Suprapubic skin (tissue), 3 donors: ENCODE data around the gene ATF1.

Experiments used
- POLR2AphosphoS5 ChIP-seq, 3 donors: sonication (generic); formaldehyde crosslinking; IDR thresholded peaks; one replicate each; pipeline ENCODE4 v1.6.1; 2017; ENCODE audit warnings: antibody characterized with exemption in 3 of 3
- TF ChIP-seq, protein P1 (sequence below), 2 donors: fragments of 200-600 bp in 1 of 2; fragments of 450-650 bp in 1 of 2; sonication (generic) in 1 of 2; IDR thresholded peaks; one replicate each; pipeline ENCODE4 v1.5.1; 2016 to 2019; ENCODE audit warnings: antibody characterized with exemption in 2 of 2, mild to moderate bottlenecking in 1 of 2, moderate library complexity in 1 of 2

DNA sequence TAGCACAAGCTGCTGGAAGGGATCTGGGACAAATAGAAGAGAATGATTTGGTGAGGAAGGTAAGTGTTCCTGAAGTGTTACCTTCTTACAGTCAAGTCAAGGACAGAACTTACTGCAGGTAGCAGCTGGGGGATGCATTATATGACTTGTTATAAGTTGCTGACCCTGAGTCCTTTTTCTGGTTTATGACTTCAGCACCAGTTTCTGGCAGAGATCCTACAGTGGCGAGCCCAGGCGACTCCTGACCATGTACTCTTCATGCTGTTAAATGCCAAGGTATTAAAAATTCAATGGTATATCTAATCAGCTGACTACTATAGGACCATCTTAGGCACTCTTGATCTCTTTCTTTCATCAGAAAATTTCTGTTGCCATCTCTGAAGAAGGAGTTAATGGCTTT is 45.1 kb upstream of the ATF1 start:
- TF ChIP-seq, protein P1, sequence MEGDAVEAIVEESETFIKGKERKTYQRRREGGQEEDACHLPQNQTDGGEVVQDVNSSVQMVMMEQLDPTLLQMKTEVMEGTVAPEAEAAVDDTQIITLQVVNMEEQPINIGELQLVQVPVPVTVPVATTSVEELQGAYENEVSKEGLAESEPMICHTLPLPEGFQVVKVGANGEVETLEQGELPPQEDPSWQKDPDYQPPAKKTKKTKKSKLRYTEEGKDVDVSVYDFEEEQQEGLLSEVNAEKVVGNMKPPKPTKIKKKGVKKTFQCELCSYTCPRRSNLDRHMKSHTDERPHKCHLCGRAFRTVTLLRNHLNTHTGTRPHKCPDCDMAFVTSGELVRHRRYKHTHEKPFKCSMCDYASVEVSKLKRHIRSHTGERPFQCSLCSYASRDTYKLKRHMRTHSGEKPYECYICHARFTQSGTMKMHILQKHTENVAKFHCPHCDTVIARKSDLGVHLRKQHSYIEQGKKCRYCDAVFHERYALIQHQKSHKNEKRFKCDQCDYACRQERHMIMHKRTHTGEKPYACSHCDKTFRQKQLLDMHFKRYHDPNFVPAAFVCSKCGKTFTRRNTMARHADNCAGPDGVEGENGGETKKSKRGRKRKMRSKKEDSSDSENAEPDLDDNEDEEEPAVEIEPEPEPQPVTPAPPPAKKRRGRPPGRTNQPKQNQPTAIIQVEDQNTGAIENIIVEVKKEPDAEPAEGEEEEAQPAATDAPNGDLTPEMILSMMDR (IDR thresholded peaks at IDR 0.05): no peak
- TF ChIP-seq POLR2AphosphoS5 (IDR thresholded peaks at IDR 0.05): no peak
